A549 (cell line): ENCODE measurements around the gene LHB. TPM values are rescaled to one million over a fixed set of nuclear protein-coding genes. Genes with fewer than 3 reads are reported as not detected.
"Not testable (repeated sequence)": the region's sequence is repeated elsewhere in the genome, so short reads cannot be mapped to it uniquely, and the experiment has no call there.

Source experiments
- ATAC-seq, 2 experiments: fragments of 200-7000 bp in 1 of 2; fragments of >200 bp in 1 of 2; cut with Nextera tagmentation in 1 of 2; cut with Tn5 transposase in 1 of 2; 3 replicates each; pipeline versions ENCODE4 v1.8.0 to v1.9.1; 2018 to 2020; ENCODE audit warnings: mild to moderate bottlenecking in 1 of 2, moderate library complexity in 1 of 2
- CTCF ChIA-PET: fragments of 300-600 bp; sonication (Branson Sonifier 250); formaldehyde crosslinking; extraction: SDS; loops from one replicate; lab custom pipeline; 2021; ENCODE audit warnings: antibody characterized with exemption, inconsistent platforms; lab: Yijun Ruan, JAX
- POLR2A ChIA-PET: fragments of 350-600 bp; formaldehyde crosslinking; extraction: SDS; loops from one replicate; lab custom pipeline; 2021; ENCODE audit warnings: antibody characterized with exemption, inconsistent platforms; lab: Yijun Ruan, JAX
- DNase-seq, 2 experiments: peaks; one replicate each; pipeline versions ENCODE4 v3.0.0 to v3.0.0-alpha.2; 2011 to 2016; ENCODE audit warnings: low read depth in 1 of 2, low spot score in 1 of 2
- FAIRE-seq: peaks from 2 replicates; lab custom pipeline; 2011; peaks lifted over from hg19 to GRCh38; lab: Jason Lieb, UNC
- H3K27ac ChIP-seq, 2 experiments: fragments of >200 bp; sonication (Bioruptor Twin); formaldehyde crosslinking; 3 replicates each; pipeline ENCODE4 v1.5.1; 2016 to 2017
- H3K4me1 ChIP-seq: fragments of >200 bp; sonication (Bioruptor Twin); formaldehyde crosslinking; 3 replicates; pipeline ENCODE4 v1.6.1; 2016
- H3K4me2 ChIP-seq: fragments of >200 bp; sonication (Bioruptor Twin); formaldehyde crosslinking; 3 replicates; pipeline ENCODE4 v1.6.1; 2016
- H3K4me3 ChIP-seq: fragments of >200 bp; sonication (Bioruptor Twin); formaldehyde crosslinking; 3 replicates; pipeline ENCODE4 v1.5.1; 2016
- H3K9me3 ChIP-seq: fragments of >200 bp; sonication (Bioruptor Twin); formaldehyde crosslinking; 3 replicates; pipeline ENCODE4 v1.6.1; 2016
- CHD4 ChIP-seq: fragments of 200-600 bp; sonication (generic); IDR thresholded peaks from 2 replicates; pipeline ENCODE4 v1.6.1; 2016; ENCODE audit warnings: antibody characterized with exemption, mild to moderate bottlenecking, borderline replicate concordance
- EHMT2 ChIP-seq: fragments of 200-600 bp; sonication (generic); IDR thresholded peaks from 2 replicates; pipeline ENCODE4 v1.6.1; 2016; ENCODE audit warnings: antibody characterized with exemption, low read depth, mild to moderate bottlenecking, moderate library complexity
- EP300 ChIP-seq, 2 experiments: fragments of >200 bp; sonication (Bioruptor Twin); formaldehyde crosslinking; IDR thresholded peaks; 2 replicates in 1 of 2; 3 replicates in 1 of 2; pipeline ENCODE4 v1.6.1; 2016 to 2017
- ESRRA ChIP-seq: fragments of 150-350 bp; IDR thresholded peaks from 2 replicates; pipeline ENCODE4 v1.6.1; 2014; ENCODE audit warnings: mild to moderate bottlenecking, low read length, borderline replicate concordance
- HDAC2 ChIP-seq: fragments of 200-600 bp; sonication (generic); IDR thresholded peaks from 2 replicates; pipeline ENCODE4 v1.6.1; 2016
- HOXA7 ChIP-seq: fragments of 250-450 bp; sonication (Bioruptor Pico); IDR thresholded peaks from 2 replicates; pipeline ENCODE4 v1.5.0; 2020; ENCODE audit warnings: mild to moderate bottlenecking, moderate library complexity
- HOXB13 ChIP-seq: fragments of 250-450 bp; sonication (Bioruptor Pico); IDR thresholded peaks from 2 replicates; pipeline ENCODE4 v1.5.0; 2020; ENCODE audit warnings: low read depth, mild to moderate bottlenecking, moderate library complexity
- JUN ChIP-seq, 2 experiments: fragments of >200 bp; sonication (Bioruptor Twin); formaldehyde crosslinking; IDR thresholded peaks; 2 replicates in 1 of 2; 3 replicates in 1 of 2; pipeline ENCODE4 v1.6.1; 2016 to 2017
- JUNB ChIP-seq: fragments of >200 bp; sonication (Bioruptor Twin); formaldehyde crosslinking; IDR thresholded peaks from 2 replicates; pipeline ENCODE4 v1.6.1; 2016
- KDM5A ChIP-seq: fragments of 200-600 bp; sonication (generic); IDR thresholded peaks from 2 replicates; pipeline ENCODE4 v1.6.1; 2016; ENCODE audit warnings: antibody characterized with exemption, mild to moderate bottlenecking
- MAFK ChIP-seq: fragments of 450-650 bp; IDR thresholded peaks from 2 replicates; pipeline ENCODE4 v1.6.1; 2014; ENCODE audit not compliant: partially characterized antibody
- NFE2L2 ChIP-seq: fragments of 150-350 bp; conservative IDR thresholded peaks from 2 replicates; pipeline ENCODE4 v1.6.1; 2014; ENCODE audit warnings: low read length
- PHF8 ChIP-seq: fragments of 200-600 bp; sonication (generic); IDR thresholded peaks from 2 replicates; pipeline ENCODE4 v1.6.1; 2016; ENCODE audit warnings: low read depth, mild to moderate bottlenecking, antibody characterized with exemption, moderate library complexity, borderline replicate concordance
- POLR2A ChIP-seq: IDR thresholded peaks from 2 replicates; pipeline ENCODE4 v1.6.1; 2012; ENCODE audit warnings: mild to moderate bottlenecking, low read length
- POLR2AphosphoS2 ChIP-seq: conservative IDR thresholded peaks from 2 replicates; pipeline ENCODE4 v1.6.1; 2012; ENCODE audit warnings: low read length, improper control_type of control experiment, inconsistent platforms
- RNF2 ChIP-seq: fragments of 200-600 bp; sonication (generic); IDR thresholded peaks from 2 replicates; pipeline ENCODE4 v1.6.1; 2016; ENCODE audit warnings: low read depth, mild to moderate bottlenecking, antibody characterized with exemption, moderate library complexity, borderline replicate concordance
- SREBF2 ChIP-seq: fragments of 450-650 bp; IDR thresholded peaks from 2 replicates; pipeline ENCODE4 v1.6.1; 2014; ENCODE audit warnings: mild to moderate bottlenecking, moderate library complexity
- ZC3H11A ChIP-seq: fragments of 450-650 bp; IDR thresholded peaks from 2 replicates; pipeline ENCODE4 v1.6.1; 2014; ENCODE audit warnings: antibody characterized with exemption, mild to moderate bottlenecking
- WGBS: methylation state at CpG from one replicate; pipeline ENCODE4 v1.1.6; 2017; ENCODE audit errors: missing lambda C conversion rate; 5-methylcytosine and 5-hydroxymethylcytosine counted together
- polyA plus RNA-seq, 4 experiments: library from polyadenylated mRNA; depleted of rRNA in 3 of 4; stranded (reverse); fragments of >200 nt; fragmentation: RNase III in 1 of 4; extraction: RNeasy Plus Mini Kit Qiagen cat#74134 plus additional on column Dnase treatment in 1 of 4; gene quantifications; 2 replicates in 3 of 4; 3 replicates in 1 of 4; pipeline ENCODE4 v1.2.3, GENCODE V29; 2011 to 2017
- TF ChIP-seq, protein P1 (sequence below): fragments of >200 bp; sonication (Bioruptor Twin); formaldehyde crosslinking; IDR thresholded peaks from 2 replicates; pipeline ENCODE4 v1.6.1; 2016
- TF ChIP-seq, protein P2 (sequence below): fragments of 450-650 bp; IDR thresholded peaks from 2 replicates; pipeline ENCODE4 v1.6.1; 2014; ENCODE audit warnings: antibody characterized with exemption
- TF ChIP-seq, protein P3 (sequence below): fragments of 250-450 bp; sonication (Bioruptor Pico); IDR thresholded peaks from 2 replicates; pipeline ENCODE4 v1.5.0; 2020; ENCODE audit warnings: low read depth, mild to moderate bottlenecking, moderate library complexity
- TF ChIP-seq, protein P4 (sequence below): IDR thresholded peaks from 2 replicates; pipeline ENCODE4 v1.6.1; 2012; ENCODE audit warnings: low read depth, borderline replicate concordance
- TF ChIP-seq, protein P5 (sequence below): fragments of 250-450 bp; sonication (Bioruptor Pico); IDR thresholded peaks from 2 replicates; pipeline ENCODE4 v1.5.0; 2021; ENCODE audit warnings: mild to moderate bottlenecking, moderate library complexity, borderline replicate concordance

LHB gene
- polyA plus RNA-seq, 2 of the 4 experiments (the other 2 are of a cell fraction): 0.22 TPM; not detected in 1

DNA sequence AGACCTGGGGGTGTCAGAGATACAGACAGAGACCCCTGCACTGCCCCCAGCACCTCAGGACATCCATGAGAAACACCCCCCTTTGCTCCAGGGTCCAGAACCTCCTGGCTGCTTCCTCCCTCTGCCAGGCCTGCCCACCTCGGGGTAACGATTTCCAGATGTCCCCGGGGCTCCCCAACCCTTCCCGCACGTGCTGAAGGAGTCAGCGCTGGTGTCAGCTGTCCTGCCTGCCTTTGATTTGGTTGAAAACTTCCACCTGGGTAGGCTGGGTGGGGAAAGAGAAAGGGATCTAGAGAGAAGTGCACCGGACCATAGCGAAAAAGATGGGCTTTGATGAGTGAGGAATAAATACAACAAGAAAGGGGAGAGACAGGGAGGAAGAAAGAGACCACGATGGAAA is 42.2 kb upstream of the LHB start:
- FAIRE-seq (no peak), DNase-seq (no peak), ATAC-seq (no peak)
- 85% methylated on average over 9 of the region's 9 CpGs for WGBS
- ChIA-PET POLR2A (no interaction called here), CTCF (interaction anchor here (1.0 to 7.3 kb wide), 10 partner anchors 14 to 271 kb away, joined by 3 to 96 read pairs (median 8); partner anchors contain the start of genes GYS1, KCNA7 and RUVBL2)
- no peak overlapping the region for H3K4me2 ChIP-seq
- H3K4me3 ChIP-seq: no peak overlapping the region
- H3K9me3 ChIP-seq: no peaks in the 10 kb centered on the region
- H3K4me1 ChIP-seq: peaks cover 12% of the 10 kb centered on the region
- H3K27ac ChIP-seq: no peak overlapping the region
- TF ChIP-seq ESRRA (no peak), CHD4 (no peak), POLR2A (no peak), PHF8 (no peak), POLR2AphosphoS2 (no peak), EP300 (IDR thresholded peaks at IDR 0.05) (no peak), HDAC2 (no peak)
- TF ChIP-seq, protein P1, sequence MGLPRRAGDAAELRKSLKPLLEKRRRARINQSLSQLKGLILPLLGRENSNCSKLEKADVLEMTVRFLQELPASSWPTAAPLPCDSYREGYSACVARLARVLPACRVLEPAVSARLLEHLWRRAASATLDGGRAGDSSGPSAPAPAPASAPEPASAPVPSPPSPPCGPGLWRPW: no peak
- TF ChIP-seq, protein P2, sequence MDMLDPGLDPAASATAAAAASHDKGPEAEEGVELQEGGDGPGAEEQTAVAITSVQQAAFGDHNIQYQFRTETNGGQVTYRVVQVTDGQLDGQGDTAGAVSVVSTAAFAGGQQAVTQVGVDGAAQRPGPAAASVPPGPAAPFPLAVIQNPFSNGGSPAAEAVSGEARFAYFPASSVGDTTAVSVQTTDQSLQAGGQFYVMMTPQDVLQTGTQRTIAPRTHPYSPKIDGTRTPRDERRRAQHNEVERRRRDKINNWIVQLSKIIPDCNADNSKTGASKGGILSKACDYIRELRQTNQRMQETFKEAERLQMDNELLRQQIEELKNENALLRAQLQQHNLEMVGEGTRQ: no peak
- TF ChIP-seq, protein P3, sequence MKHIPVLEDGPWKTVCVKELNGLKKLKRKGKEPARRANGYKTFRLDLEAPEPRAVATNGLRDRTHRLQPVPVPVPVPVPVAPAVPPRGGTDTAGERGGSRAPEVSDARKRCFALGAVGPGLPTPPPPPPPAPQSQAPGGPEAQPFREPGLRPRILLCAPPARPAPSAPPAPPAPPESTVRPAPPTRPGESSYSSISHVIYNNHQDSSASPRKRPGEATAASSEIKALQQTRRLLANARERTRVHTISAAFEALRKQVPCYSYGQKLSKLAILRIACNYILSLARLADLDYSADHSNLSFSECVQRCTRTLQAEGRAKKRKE (CRISPR knock-in tag): no peak
- TF ChIP-seq, protein P4, sequence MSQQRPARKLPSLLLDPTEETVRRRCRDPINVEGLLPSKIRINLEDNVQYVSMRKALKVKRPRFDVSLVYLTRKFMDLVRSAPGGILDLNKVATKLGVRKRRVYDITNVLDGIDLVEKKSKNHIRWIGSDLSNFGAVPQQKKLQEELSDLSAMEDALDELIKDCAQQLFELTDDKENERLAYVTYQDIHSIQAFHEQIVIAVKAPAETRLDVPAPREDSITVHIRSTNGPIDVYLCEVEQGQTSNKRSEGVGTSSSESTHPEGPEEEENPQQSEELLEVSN: no peak
- TF ChIP-seq, protein P5, sequence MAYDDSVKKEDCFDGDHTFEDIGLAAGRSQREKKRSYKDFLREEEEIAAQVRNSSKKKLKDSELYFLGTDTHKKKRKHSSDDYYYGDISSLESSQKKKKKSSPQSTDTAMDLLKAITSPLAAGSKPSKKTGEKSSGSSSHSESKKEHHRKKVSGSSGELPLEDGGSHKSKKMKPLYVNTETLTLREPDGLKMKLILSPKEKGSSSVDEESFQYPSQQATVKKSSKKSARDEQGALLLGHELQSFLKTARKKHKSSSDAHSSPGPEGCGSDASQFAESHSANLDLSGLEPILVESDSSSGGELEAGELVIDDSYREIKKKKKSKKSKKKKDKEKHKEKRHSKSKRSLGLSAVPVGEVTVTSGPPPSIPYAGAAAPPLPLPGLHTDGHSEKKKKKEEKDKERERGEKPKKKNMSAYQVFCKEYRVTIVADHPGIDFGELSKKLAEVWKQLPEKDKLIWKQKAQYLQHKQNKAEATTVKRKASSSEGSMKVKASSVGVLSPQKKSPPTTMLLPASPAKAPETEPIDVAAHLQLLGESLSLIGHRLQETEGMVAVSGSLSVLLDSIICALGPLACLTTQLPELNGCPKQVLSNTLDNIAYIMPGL (CRISPR knock-in tag): no peak

DNA sequence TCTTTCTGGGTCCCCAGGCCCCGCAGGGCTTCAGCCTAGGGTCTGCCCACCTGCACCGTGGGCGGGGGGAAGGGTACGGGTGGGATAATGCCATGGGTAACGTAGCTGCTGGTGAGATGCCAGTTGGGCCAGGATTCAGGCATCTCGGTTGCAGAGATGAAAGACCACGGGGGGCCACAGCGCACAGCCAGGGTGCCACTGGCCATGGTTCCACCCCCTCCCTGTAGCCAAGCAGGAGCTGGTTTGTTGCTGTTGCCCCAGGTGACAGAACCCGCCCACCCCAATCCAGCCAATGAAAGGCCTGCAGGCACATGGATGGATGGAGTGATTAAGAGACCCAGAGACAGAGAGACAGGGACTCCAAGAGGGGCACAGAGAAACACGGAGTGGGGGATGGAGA is 41.7 kb upstream of the LHB start:
- no peak for FAIRE-seq
- DNase-seq: peak in 1 of 2 experiments; percentile 56
- ChIA-PET CTCF (interaction anchor here (1.0 to 7.3 kb wide), 7 partner anchors 14 to 150 kb away, joined by 3 to 96 read pairs (median 5); partner anchors contain the start of genes GYS1, KCNA7 and RUVBL2), POLR2A (interaction anchor here (1.5 kb wide), 1 partner anchor 39 kb away, joined by 4 read pairs; no protein-coding TSS in a partner anchor)
- H3K4me1 ChIP-seq: peaks cover 11% of the 10 kb centered on the region
- no peaks in the 10 kb centered on the region for H3K9me3 ChIP-seq
- ATAC-seq: peak in 1 of 2 experiments; percentile 39; a peak in 3 of 6 replicates
- no peak overlapping the region for H3K4me2 ChIP-seq
- WGBS: 81% methylated on average over 10 of the region's 10 CpGs
- TF ChIP-seq ZC3H11A (no peak), EHMT2 (no peak)
- H3K27ac ChIP-seq: no peak overlapping the region
- no peak overlapping the region for H3K4me3 ChIP-seq

DNA sequence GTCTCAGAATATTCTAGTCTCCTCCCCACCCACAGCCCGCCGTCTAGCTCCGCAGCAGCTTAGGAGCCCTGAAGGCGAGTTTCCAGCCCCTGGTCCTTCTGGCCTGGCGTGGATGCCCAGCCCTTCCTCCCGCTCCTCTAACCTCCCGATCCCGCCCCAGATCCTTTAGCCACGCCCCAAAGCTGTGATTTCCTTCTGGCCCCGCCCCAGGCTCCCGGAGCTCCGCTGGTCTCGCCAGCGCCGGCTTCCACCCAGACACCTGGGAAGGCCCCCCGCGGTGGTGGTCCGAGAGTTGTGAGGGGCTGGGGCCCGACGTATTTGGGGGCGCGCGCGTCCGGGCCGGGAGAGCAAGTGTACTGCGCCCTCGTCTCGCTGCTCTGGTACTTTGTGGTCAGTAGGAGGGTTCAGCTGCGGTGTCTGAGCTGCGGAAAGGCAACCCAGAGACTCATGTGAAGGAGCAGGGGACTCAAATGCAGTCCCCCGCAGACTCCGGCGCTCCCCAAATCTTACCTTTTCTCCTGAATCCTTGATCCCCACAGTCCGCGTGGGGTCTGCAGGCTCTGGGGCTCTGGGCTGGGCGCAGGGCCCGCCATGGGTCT is 40.8 kb upstream of the LHB start, which contains the start of gene CGB7:
CGB7 (minus strand) TSS at position 114 of the 599 bp plus-strand sequence. CDS start 2,374 bp downstream, outside the sequence.
- CTCF ChIA-PET: interaction anchor here (0.8 to 7.3 kb wide), 6 partner anchors 9 to 65 kb away, joined by 3 to 96 read pairs (median 16); partner anchors contain the start of genes GYS1, KCNA7 and RUVBL2

DNA sequence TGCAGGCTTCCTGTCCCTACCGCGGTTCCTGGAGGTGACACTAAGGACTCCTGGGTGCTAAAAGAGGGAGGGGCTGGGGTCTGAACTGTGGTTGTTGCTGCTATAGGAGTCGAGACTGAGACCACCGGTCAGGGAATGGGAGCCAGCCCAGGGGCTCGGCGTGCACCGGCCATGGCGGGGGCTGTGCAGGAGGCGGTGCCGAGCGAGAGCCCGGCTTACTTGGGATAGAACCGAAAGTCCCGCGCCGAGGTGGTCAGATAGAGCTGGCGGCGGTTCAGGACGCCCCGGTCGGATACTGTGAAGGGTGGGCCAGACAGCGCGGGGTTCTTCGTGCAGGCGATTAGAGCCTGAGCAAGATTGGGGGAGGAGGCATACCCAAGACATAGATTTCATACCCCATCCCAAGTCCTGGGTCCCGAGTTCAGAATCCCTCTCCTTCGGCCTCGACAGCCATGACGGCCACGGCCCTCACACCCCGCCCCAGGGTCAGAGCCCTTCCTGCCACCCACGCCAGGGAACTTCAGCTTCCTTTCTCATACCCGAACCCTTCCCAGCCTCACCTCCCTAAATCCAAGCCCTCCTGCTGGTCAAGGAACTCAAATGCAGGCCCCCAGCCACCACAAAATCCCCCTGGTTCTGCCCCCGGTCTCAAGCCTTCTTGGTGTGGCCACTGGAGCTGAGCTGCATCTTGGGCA is 40.2 kb upstream of the LHB start:
- WGBS: 81% methylated on average over 34 of the region's 34 CpGs
- ChIA-PET POLR2A (interaction anchor here (0.6 to 1.8 kb wide), 3 partner anchors 38 to 71 kb away, joined by 4 to 5 read pairs (median 4); no protein-coding TSS in a partner anchor), CTCF (interaction anchor here (0.6 to 7.3 kb wide), 16 partner anchors 8 to 80 kb away, joined by 3 to 96 read pairs (median 6); partner anchors contain the start of genes GYS1, KCNA7, NTF4 and RUVBL2)
- ATAC-seq: peak; percentile 4 to 6; a peak in 3 of 6 replicates
- H3K4me2 ChIP-seq: peak overlapping the region; percentile 85
- H3K27ac ChIP-seq: peak overlapping the region; percentile 64 to 87; a peak in 5 of 6 replicates
- not testable (repeated sequence) for DNase-seq, H3K9me3 ChIP-seq, FAIRE-seq
- peak overlapping the region; percentile 54 for H3K4me3 ChIP-seq
- peaks cover 11% of the 10 kb centered on the region for H3K4me1 ChIP-seq

More for the DNA sequence above, 40.8 kb upstream of the LHB start, which contains the start of gene CGB7:
- POLR2A ChIA-PET: interaction anchor here (1.5 kb wide), 1 partner anchor 39 kb away, joined by 4 read pairs; no protein-coding TSS in a partner anchor
- Histone ChIP-seq H3K4me2 (peak within 1 kb of the TSS; percentile 85), H3K4me1 (peaks cover 11% of the 10 kb centered on the region), H3K9me3 (no peaks in the 10 kb centered on the region), H3K27ac (peak within 1 kb of the TSS; percentile 64 to 87; a peak in 5 of 6 replicates), H3K4me3 (peak within 1 kb of the TSS; percentile 54)
- WGBS: 53% methylated on average over 34 of the region's 38 CpGs
- DNase-seq (peak; percentile 57 to 77), FAIRE-seq (no peak), ATAC-seq (peak; percentile 27 to 74; a peak in 3 of 6 replicates)
- TF ChIP-seq MAFK (no peak), KDM5A (no peak), JUNB (no peak), NFE2L2 (no peak), HOXA7 (CRISPR knock-in tag) (no peak), HDAC2 (no peak), RNF2 (no peak), SREBF2 (no peak), HOXB13 (CRISPR knock-in tag) (no peak), JUN (IDR thresholded peaks at IDR 0.05) (no peak)
- TF ChIP-seq, protein P1: no peak
- TF ChIP-seq, protein P3 (CRISPR knock-in tag): no peak
